ENCODE measurements around the gene TMEM175.

TMEM175 gene

GRCh38 chr4:1002631-1003251 lies 70.5 kb downstream of the TMEM175 start:
- POLR2A ChIA-PET, result no interaction called here
- TF ChIP-seq CTBP1 (IDR thresholded peaks at IDR 0.05; ENCODE audit: borderline replicate concordance) (no peak), LEF1 (IDR thresholded peaks at IDR 0.05; ENCODE audit: borderline replicate concordance) (no peak), HDGF (IDR thresholded peaks at IDR 0.05; ENCODE audit: borderline replicate concordance) (no peak), FOXK2 (IDR thresholded peaks at IDR 0.05) (no peak), BHLHE40 (IDR thresholded peaks at IDR 0.05; ENCODE audit: borderline replicate concordance) (no peak)
- CTCF ChIA-PET, result no interaction called here
- DNase-seq (ENCODE audit: extremely low spot score), result no peak

GRCh38 chr4:1003271-1004070 lies 71.2 kb downstream of the TMEM175 start:
- POLR2A ChIA-PET, result no interaction called here
- no peak for DNase-seq (ENCODE audit: extremely low spot score)
- CTCF ChIA-PET, result no interaction called here
- no peak for TF ChIP-seq L3MBTL2 (conservative IDR thresholded peaks at IDR 0.05)
- TF ChIP-seq FOXK2 (IDR thresholded peaks at IDR 0.05), result no peak
- no peak for TF ChIP-seq LEF1 (IDR thresholded peaks at IDR 0.05; ENCODE audit: borderline replicate concordance)
- TF ChIP-seq SP1 (IDR thresholded peaks at IDR 0.05), result no peak
- TF ChIP-seq ELF4 (IDR thresholded peaks at IDR 0.05), result no peak
- no peak for TF ChIP-seq ZNF384 (IDR thresholded peaks at IDR 0.05)
- no peak for TF ChIP-seq ARNT (IDR thresholded peaks at IDR 0.05)
- no peak for TF ChIP-seq PKNOX1 (IDR thresholded peaks at IDR 0.05)
- TF ChIP-seq SUZ12 (IDR thresholded peaks at IDR 0.05), result no peak
- TF ChIP-seq HDGF (IDR thresholded peaks at IDR 0.05; ENCODE audit: borderline replicate concordance), result no peak
- TF ChIP-seq BHLHE40 (IDR thresholded peaks at IDR 0.05; ENCODE audit: borderline replicate concordance), result no peak
- TF ChIP-seq FOXM1 (IDR thresholded peaks at IDR 0.05; ENCODE audit: borderline replicate concordance), result no peak
- no peak for TF ChIP-seq CTBP1 (IDR thresholded peaks at IDR 0.05; ENCODE audit: borderline replicate concordance)

GRCh38 chr4:1004071-1004418 lies 71.8 kb downstream of the TMEM175 start:
- DNase-seq (ENCODE audit: extremely low spot score), result no peak
- ChIA-PET POLR2A (no interaction called here), CTCF (interaction anchor here (0.5 kb wide), 1 partner anchor 72 kb away, joined by 3 read pairs; no protein-coding TSS in a partner anchor)
- TF ChIP-seq SUZ12 (IDR thresholded peaks at IDR 0.05) (no peak), SP1 (IDR thresholded peaks at IDR 0.05) (no peak), CTBP1 (IDR thresholded peaks at IDR 0.05; ENCODE audit: borderline replicate concordance) (no peak), NFRKB (IDR thresholded peaks at IDR 0.05) (no peak), LEF1 (IDR thresholded peaks at IDR 0.05; ENCODE audit: borderline replicate concordance) (no peak), FOXM1 (IDR thresholded peaks at IDR 0.05; ENCODE audit: borderline replicate concordance) (no peak), BHLHE40 (IDR thresholded peaks at IDR 0.05; ENCODE audit: borderline replicate concordance) (no peak), PKNOX1 (IDR thresholded peaks at IDR 0.05) (no peak), L3MBTL2 (conservative IDR thresholded peaks at IDR 0.05) (no peak), HDGF (IDR thresholded peaks at IDR 0.05; ENCODE audit: borderline replicate concordance) (no peak), TARDBP (IDR thresholded peaks at IDR 0.05) (no peak), FOXA1 (IDR thresholded peaks at IDR 0.05) (no peak), ELF4 (IDR thresholded peaks at IDR 0.05) (no peak), ZNF384 (IDR thresholded peaks at IDR 0.05) (no peak), ARNT (IDR thresholded peaks at IDR 0.05) (no peak), FOXK2 (IDR thresholded peaks at IDR 0.05) (no peak)

- ChIA-PET CTCF (interaction anchor here (0.5 kb wide), 1 partner anchor 72 kb away, joined by 3 read pairs; no protein-coding TSS in a partner anchor), POLR2A (interaction anchor here (1.4 kb wide), 1 partner anchor 17 kb away, joined by 5 read pairs; no protein-coding TSS in a partner anchor)
- no peak for TF ChIP-seq CTBP1 (IDR thresholded peaks at IDR 0.05; ENCODE audit: borderline replicate concordance)
- no peak for TF ChIP-seq FOXM1 (IDR thresholded peaks at IDR 0.05; ENCODE audit: borderline replicate concordance)
- TF ChIP-seq PKNOX1 (IDR thresholded peaks at IDR 0.05), result no peak
- TF ChIP-seq SP1 (IDR thresholded peaks at IDR 0.05), result no peak
- no peak for TF ChIP-seq ELF4 (IDR thresholded peaks at IDR 0.05)
- no peak for TF ChIP-seq FOXK2 (IDR thresholded peaks at IDR 0.05)
- TF ChIP-seq FOXA1 (IDR thresholded peaks at IDR 0.05), result no peak
- DNase-seq (ENCODE audit: extremely low spot score), result no peak
These were observed 72.6 kb downstream of the TMEM175 start for GRCh38 chr4:1004557-1005485.

- ChIA-PET CTCF (interaction anchor here (0.9 kb wide), 1 partner anchor 19 kb away, joined by 3 read pairs; no protein-coding TSS in a partner anchor), POLR2A (no interaction called here)
- TF ChIP-seq SP1 (IDR thresholded peaks at IDR 0.05) (no peak), CTBP1 (IDR thresholded peaks at IDR 0.05; ENCODE audit: borderline replicate concordance) (no peak), TARDBP (IDR thresholded peaks at IDR 0.05) (no peak), FOXK2 (IDR thresholded peaks at IDR 0.05) (no peak), L3MBTL2 (conservative IDR thresholded peaks at IDR 0.05) (no peak), PKNOX1 (IDR thresholded peaks at IDR 0.05) (no peak), SUZ12 (IDR thresholded peaks at IDR 0.05) (no peak), ZNF384 (IDR thresholded peaks at IDR 0.05) (no peak), NFRKB (IDR thresholded peaks at IDR 0.05) (no peak), BHLHE40 (IDR thresholded peaks at IDR 0.05; ENCODE audit: borderline replicate concordance) (no peak), ELF4 (IDR thresholded peaks at IDR 0.05) (no peak), FOXM1 (IDR thresholded peaks at IDR 0.05; ENCODE audit: borderline replicate concordance) (no peak), HDGF (IDR thresholded peaks at IDR 0.05; ENCODE audit: borderline replicate concordance) (no peak), FOXA1 (IDR thresholded peaks at IDR 0.05) (no peak)
- DNase-seq (ENCODE audit: extremely low spot score), result no peak
These were observed 74.6 kb downstream of the TMEM175 start for GRCh38 chr4:1006856-1007255.

Measured in HEK293T (cell line).